Myocyte (in vitro differentiated cells): Measurements from ENCODE around the gene SIVA1. TPM values are rescaled to one million over a fixed set of nuclear protein-coding genes. Genes with fewer than 3 reads are reported as not detected.
A peak's percentile ranks its signal among the peaks of the same experiment; 100 is the strongest.

ENCODE experiments used
- DNase-seq: peaks from one replicate; pipeline ENCODE4 v3.0.0-alpha.2; 2012; ENCODE audit warnings: low read depth
- total RNA-seq: library from RNA; depleted of rRNA; stranded (reverse); fragments of >200 nt; gene quantifications from 2 replicates; pipeline ENCODE4 v1.2.3, GENCODE V29; 2014

SIVA1 gene
- total RNA-seq, 1 donor from 2014 or later = 173 TPM

DNA sequence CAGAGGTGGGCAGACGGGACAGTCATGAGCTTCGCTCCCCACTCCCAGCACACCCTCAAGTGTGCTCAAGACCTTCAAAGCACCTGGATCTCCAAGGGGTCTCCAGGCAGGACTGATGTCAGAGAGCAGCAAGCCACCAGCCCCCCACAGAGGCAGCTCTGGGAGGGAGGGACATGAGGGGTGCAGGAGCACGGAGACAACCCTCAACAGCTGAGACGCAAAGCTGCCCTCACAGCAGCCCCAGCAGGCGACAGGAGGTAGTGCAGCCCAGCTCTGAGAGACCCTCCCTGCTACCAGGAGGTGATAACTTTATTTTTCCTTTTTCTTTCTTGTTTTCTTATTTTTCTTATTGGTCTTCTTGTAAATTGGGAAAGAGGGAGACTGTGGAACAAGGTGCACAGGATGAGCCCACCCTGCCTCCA is 17.9 kb downstream of the SIVA1 start:
- DNase-seq = peak; percentile 28

DNA sequence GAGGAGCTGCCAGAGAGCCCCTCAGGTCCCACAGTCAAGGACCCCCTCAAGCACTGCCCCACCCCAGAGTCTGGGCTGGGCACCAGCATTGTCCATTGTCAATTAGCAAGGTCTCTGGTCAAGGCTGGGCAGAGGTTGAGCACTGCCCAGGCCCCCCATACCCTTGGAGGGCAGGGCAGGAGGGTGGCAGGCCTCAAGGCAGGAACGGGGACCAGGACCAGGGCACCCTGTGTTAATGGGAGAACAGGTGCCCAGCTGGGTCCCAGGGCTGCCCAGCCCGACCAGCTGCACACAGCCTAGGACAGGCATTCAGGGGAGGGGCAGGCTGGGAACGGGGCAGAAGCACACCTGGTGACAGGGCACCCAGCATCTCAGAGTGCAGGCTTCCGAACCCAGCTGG is 18.4 kb downstream of the SIVA1 start:
- no peak for DNase-seq

DNA sequence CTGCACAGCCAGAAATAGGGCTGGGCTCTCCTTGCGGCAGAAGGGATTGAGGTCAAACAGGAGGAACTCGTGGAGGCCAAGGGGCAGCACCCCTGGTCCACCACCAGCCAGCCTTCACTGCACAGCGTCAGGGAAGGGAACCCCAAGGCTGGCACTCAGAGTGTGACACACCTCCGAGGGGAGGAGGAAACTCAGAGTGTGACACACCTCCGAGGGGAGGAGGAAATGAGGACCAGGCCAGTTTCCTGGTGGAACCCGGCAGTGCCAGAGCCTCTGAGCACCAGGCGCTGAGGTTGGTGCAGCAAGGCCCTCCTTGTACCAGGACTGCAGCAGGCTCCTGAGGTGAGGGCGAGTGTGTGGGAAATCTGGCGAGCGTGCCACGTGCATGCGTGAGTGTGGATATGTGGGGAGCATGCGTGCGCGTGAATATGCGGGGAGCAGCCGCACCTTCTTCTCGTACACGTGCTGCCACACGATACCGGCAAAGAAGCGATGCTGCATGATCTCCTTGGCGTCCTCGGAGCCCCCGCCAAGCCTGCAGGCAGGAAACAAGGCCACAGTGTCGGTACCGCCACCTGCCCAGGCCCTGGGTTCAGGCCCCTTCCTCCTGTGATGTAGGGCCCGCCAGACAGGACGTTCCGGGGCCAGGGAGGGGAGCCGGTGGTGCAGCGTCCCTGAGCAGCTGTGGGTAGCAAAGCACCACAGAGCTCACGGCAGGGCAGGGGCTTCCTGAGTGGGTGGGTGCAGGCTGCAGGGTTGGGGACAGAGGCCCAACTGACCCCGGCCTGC is 19.2 kb downstream of the SIVA1 start:
- no peak for DNase-seq

DNA sequence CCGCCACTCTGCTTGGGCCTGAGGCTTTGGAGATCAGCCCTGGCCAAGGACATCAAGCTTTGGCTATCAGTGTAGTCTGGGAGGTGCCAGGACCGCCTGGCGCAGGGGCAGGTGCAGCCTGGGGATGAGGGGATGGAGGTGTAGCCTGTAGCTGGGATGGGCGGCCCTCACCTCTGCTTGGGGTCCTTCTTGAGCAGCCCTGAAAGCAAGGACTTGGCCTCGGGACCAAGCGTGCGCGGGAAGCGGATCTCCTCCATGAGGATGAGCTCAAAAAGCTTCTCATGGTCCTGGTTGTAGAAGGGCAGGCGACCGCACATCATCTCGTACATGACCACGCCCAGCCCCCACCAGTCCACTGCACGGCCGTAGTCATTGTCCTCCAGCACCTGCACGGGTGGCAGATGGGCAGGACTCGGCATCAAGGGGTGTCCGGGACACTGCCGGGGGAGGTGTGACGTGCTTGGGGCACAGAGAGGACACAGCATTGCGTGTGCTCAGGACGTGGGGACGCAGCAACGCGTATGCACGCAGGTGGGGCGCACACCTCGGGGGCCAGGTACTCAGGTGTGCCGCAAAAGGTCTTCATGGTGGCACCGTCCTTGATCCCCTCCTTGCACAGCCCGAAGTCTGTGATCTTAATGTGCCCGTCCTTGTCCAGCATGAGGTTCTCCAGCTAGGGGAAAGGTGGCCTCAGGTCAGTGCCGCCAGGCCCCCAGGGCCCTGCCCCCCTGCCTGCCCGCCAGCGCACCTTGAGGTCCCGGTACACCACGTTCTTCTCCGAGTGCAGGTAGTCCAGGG is 20.0 kb downstream of the SIVA1 start:
- no peak for DNase-seq

DNA sequence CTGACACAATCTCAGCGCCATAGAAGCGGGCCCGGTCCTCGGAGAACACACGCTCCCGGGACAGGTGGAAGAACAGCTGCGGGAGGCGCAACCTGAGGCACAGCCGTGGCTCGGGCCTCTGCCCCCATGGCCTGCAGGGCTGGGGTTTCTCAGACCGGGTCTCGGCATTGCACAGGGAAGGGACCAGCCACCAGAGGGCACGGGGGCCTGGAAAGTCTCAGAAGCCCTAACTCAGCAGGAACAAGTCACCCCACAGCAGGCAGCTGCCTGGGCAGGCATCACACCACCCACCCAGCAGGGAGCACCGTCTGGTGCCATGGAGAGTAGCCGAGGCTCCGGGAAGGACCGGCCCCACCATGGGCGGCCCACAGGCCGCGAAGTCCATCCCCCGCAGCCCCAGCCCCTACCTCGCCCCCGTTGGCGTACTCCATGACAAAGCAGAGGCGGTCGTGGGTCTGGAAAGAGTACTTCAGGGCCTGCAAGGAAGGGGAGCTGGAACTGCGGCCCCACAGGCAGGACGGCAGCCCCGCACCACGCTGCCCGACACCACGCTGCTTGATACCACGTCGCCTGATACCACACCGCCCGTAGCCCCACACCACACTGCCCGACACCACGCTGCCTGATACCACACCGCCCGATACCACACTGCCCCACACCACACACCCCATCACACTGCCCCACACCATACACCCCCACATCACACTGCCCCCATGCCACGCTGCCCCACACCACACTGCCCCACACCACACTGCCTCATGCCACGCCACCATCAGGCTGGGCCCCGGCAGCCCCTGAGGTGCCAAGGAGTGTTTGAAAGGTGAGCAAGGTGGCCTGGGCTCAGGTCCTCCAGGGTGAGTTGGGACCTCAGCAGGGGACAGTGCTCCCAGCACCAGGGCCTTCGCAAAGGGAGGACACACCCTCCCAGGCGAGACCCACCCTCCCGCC is 20.8 kb downstream of the SIVA1 start:
- peak; percentile 51 for DNase-seq

DNA sequence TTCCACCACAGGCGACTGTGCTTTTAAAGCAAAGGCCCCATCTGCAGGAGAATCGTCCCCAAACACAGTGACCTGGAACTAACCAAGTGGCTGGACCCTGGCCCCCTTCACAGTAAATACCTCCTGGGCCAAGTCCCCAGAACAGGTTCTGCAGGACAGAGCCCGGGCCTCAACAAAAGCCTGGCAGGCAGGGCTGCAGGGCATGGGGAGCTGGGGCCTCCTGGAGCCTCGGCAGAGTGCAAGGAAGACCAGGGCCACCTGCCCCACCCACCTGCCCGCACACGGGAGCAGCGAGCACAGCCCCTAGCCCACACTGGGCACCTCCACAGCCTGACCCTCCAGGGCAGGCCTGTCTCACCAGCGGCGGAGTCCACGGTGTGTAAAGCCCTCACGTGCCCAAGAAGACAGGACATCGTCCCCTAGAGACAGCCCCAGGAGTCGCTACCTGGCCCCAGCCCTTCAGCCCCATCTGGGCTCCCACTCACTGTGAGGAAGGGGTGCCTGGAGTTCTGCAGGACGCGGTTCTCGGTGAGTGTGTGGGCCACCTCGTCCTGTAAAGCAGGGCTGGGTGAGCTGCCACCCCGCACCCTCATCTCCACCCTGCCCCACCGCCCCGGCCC is 21.6 kb downstream of the SIVA1 start:
- no peak for DNase-seq

DNA sequence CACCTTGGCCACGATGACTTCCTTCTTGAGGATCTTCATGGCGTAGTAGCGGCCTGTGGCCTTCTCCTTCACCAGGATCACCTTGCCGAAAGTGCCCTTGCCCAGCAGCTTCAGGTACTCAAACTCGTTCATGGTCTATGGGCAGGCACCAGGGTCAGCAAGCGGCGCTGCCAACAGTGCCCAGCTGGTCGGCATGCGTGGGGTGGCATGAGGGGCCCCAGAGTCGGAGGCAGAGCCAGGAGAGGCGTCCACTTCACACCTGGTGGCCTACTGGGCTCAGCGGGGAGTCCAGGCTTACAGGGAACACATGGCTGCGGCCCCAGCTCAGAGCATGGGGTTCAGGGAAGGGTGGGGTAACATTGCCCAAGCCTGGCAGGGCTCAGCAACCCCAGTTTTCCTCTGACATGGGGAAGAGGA is 22.1 kb downstream of the SIVA1 start:
- no peak for DNase-seq

DNA sequence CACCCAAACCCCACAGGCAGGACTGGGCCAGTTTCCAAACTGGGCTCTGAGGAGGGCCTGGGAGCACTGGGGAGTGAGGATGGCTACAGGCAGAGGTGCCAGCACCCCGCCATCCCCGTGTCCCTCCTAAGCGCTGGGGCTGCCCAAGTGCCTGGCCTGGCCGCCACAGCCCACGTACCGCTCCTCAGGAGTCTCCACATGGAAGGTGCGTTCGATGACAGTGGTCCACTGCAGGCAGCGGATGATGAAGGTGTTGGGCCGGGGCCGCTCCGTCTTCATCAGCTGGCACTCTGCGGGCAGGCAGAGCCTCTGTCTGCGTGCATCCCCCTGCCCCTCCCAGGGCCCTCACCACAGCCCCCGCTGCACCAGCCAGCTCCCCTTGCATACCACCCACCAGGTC is 23.5 kb downstream of the SIVA1 start:
- DNase-seq = no peak

DNA sequence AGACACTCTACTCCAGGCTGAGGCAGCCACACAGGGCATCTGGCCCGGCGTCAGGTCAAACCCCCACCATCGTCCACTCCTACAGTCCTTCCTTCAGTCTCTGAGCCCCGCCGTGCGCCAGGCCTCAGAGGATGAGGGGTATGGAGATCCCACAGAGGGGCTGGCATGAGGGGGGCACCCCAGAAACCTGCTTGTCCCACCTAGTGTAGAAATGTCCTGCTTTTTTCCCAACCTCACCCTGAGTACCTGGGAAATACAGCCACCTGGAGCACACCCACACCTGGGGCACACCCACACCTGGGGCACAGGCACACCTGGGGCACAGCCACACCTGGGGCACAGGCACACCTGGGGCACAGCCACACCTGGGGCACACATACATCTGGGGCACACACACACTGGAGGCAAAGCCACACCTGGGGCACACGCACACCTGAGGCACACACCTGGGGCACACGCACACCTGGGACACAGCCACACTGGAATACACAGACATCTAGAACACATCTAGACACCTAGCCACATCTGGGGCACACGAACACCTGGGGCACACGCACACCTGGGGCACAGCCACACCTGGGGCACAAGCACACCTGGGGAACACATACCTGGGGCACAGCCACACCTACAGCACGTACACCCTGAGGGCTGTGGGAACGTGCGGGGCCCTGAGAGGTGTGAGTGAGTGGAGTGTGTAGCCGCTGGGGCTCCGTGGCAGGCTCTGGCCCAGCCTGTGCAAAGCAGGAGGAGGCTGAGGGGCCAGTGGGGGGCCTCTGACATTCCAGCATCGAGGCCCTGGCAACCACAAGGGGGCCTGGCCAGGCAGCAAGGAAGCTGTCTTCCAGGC is 24.2 kb downstream of the SIVA1 start:
- no peak for DNase-seq

DNA sequence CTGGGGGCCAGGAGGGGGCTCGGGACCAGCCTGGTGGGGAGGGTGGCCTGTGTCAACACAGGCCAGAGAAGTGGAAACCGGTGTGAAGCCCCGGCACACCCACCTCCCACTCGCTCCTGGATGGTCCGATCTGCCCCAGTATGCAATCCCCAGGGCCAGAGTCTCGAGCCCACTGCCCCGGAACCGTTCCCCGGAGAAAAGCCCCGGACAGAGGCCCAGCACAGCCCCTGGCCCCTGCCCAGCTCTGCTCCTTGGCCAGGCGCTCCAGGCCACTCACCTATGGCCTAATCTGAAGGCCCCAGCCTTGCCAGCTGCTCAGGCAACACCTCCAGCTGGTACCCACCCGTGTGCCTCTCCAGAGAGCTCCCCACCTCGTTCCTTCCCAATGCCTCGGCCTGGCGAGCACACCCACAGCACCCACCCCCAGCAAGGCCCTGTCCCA is 24.9 kb downstream of the SIVA1 start:
- DNase-seq = no peak

DNA sequence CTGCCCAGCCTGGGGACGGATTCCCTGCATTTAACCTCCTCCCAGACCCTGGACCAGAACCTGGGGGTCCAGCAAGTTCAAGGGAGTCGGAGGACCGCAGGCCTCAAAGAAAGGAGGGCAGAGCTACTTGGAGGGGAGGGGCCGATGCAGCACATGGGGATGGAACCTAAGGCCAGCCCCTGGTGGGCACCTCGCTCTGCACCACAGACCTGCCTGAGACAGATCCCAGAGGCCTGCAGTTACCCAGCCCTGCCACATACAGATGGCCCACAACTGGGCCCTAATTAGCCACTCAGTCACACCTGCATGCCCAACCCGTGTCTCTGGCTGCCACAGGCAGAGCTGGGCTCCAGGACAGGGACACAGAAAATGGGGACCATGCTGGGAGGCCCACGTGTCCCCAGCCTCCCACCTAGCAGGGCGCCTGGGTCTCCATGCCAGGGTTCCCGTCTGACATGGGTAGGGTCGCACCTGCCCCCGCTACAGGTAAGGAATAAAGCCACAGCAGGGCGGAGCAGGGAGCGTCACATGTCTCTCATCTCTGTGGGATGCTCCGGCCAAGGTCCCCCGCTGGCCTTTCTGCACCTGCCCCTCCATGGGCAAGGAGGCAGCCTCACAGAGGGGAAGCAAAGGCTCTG is 25.9 kb downstream of the SIVA1 start:
- no peak for DNase-seq

DNA sequence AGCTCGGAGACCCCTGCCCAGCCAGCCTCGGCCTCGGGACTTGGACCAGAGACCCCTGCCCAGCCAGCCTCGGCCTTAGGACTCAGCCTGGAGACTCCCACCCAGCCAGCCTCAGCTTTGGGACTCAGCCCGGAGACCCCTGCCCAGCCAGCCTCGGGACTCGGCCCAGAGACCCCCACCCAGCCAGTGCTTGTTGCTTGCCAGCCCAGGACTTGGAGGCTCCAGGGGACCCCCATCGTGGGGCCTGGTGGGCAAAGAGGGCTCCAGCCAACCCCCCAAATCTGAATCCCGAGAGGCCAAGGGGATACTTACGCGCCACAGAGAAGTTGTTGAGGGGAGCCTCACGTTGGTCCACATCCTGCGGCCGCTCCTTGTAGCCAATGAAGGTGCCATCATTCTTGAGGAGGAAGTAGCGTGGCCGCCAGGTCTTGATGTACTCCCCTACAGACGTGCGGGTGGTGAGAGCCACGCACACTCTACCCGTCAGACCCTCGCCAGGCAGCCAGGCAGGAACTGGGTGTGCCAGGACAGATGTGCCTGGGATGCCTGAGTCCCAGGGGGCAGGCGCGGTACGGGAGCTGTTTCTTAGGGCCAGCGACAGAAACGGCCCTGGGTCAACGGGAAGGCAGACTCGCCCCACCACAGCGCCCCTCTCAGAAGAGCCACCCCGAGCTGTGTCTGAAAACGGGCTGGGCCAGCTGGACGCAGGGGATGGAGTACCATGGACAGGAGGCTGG is 27.0 kb downstream of the SIVA1 start:
- DNase-seq = no peak

DNA sequence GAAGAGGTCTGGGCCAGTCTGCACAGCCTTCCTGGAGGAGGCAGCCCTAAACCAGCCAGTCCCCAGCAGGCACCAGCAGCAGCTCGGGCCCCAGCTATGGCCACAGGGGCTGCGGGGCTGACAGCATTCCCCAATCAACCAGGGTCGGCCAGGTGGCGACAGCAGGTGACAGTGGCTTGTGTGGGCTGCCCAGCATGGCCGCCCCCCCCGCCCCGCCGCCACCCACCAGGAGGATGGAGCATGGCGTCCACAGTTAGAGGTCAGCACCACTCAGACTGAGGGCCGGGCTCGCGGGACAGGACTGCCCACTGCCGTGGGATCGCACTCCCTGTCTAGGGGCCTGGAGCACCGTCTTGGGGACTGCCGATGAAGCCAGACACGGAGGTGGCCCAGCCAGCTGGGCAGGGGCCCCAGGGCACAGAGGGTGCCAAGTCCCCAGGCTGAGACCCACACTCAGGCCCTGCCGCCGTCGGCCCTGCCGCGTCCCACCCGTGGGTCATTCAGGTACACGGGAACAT is 27.6 kb downstream of the SIVA1 start:
- no peak for DNase-seq

DNA sequence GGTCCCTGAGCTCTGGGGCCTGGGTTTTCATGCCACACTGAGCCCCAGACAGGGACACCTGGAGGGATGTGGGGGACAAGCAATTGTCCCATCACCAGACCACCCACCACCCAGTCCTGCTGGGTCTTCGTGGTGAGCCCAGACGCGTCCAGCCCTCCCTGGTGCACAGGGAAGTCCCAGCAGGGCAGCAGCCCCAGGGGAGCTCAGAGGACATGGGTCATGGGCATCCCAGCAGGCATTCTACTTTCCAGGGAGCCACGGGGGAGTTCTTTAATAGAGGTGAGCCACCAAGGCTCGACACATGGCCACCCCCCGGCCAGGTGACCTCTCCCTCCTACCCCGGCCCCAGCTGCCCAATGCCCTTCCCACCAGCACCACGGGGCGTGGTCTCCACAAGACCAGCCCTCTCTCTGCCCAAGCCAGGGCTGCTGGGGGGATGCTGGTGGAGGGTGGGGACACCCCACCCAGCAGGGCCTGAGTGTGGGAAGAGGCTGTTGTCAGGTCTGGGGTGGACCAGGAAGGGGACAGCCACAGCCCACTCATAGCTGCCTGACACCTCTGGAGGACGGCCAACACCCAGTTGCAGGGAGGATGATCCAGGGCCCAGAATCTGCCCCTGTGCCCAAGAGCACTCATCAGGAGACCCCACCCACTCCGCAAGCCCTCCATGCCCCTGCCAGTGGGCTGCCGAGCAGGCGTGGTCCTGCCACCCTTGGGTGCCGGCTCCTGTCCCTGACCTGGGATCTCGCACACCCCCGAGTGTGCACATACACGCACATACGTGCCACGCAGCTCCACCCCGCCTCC is 28.5 kb downstream of the SIVA1 start:
- DNase-seq = no peak

DNA sequence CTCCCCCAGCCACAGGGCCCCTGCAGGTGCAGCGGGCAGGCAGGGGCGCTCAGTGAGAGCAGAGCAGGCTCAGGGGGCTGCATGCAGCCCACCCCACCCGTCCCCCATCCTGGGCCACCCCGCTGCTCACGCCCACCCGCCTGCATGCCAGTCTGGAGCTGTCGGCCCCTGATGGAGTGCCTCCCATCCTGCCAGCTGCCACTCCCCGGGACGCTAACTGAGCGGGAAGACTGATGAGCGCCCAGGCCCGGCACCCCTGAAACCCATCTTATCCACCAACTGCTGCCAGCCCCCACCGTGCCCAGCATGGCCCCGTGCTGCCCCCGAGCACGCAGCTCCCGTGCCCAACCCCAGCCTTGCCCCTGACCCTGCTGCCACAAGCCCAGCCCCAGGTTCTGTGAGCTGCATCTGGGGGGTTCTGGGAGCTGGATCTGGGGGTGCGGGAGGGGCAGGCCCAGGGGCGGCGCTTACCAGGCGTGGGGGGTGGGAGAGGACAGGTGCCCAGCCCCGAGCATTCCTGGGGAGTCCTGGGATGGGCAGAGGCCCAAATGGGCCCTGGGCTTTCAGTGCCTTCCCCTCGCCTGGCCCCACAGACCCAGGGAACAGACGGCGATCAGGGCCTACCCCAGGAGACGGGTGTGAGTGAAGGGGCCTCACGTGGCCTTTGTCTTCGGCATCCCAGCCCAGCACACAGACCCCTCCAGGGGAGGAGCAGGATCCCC is 29.3 kb downstream of the SIVA1 start:
- no peak for DNase-seq

DNA sequence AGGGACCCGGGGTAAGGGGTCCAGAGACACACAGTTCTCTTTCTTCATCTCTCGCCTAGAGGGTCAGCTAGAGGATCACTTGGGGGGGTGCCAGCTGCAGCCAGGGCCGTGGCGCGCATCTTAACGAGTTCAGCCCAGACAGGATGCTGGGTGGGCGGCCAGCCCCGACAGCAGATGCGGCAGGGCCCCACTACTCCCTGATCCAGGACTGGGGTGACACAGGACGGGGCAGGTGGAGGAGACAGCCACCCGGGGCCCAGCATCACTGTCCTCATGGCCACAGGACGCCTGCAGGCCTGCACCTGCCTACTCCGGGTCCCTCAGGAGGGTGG is 29.8 kb downstream of the SIVA1 start:
- no peak for DNase-seq
